ENCODE results near the gene JADE2. TPM values are rescaled to one million over a fixed set of nuclear protein-coding genes. Genes with fewer than 3 reads are reported as not detected.

Gene JADE2
- total RNA-seq, 1 donor from 2014 or later: 3.0 TPM

DNA sequence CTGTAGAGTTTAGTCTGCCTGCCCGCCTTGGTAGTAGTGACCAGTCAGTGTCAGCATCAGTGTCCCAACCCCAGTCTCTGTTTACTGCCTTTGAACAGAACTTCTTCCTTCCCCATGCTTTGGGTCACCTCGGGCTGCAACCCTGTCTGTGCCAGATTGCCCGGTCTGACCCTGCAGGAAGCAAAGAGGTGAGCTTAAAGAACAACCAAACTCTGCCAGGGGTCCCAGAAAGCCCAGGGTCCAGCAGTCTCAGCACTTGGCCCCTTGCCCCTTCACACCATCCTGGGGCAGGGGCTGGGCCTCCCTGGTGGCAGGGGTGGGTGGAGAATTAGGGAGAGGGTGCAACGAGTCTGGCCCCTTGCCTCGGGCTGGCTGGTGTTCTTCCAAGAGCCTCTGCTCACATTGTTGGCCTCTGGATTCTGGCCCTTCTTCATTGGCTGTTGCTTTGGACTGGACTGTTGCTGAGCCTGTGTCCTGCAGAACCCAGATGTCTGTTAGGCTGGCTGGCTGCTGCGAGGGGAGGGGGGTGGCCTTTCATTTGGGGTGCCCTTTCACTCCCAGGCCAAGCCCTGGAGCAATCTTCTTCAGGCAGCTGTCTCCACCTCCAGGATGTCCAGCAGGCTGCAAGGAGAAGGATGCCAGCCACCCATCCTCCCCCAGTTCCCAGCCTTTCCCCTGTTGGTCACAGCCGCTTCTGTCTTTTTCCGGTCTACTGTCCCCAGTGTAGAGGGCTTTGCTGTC is 55.9 kb downstream of the JADE2 start:
- no peak for DNase-seq (ENCODE audit: low spot score)
- Mint-ChIP-seq H3K27me3 (ENCODE audit: unreplicated experiment) (peaks cover 3% of the 10 kb centered on the region), H3K9me3 (ENCODE audit: unreplicated experiment) (no peaks in the 10 kb centered on the region), H3K4me1 (ENCODE audit: unreplicated experiment) (peaks cover 10% of the 10 kb centered on the region), H3K36me3 (ENCODE audit: low read depth, unreplicated experiment) (peaks cover 4% of the 10 kb centered on the region), H3K4me3 (ENCODE audit: unreplicated experiment) (no peak overlapping the region), H3K27ac (ENCODE audit: unreplicated experiment) (no peak overlapping the region)
- TF ChIP-seq, protein P1, sequence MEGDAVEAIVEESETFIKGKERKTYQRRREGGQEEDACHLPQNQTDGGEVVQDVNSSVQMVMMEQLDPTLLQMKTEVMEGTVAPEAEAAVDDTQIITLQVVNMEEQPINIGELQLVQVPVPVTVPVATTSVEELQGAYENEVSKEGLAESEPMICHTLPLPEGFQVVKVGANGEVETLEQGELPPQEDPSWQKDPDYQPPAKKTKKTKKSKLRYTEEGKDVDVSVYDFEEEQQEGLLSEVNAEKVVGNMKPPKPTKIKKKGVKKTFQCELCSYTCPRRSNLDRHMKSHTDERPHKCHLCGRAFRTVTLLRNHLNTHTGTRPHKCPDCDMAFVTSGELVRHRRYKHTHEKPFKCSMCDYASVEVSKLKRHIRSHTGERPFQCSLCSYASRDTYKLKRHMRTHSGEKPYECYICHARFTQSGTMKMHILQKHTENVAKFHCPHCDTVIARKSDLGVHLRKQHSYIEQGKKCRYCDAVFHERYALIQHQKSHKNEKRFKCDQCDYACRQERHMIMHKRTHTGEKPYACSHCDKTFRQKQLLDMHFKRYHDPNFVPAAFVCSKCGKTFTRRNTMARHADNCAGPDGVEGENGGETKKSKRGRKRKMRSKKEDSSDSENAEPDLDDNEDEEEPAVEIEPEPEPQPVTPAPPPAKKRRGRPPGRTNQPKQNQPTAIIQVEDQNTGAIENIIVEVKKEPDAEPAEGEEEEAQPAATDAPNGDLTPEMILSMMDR (IDR thresholded peaks at IDR 0.05; ENCODE audit: unreplicated experiment): no peak

DNA sequence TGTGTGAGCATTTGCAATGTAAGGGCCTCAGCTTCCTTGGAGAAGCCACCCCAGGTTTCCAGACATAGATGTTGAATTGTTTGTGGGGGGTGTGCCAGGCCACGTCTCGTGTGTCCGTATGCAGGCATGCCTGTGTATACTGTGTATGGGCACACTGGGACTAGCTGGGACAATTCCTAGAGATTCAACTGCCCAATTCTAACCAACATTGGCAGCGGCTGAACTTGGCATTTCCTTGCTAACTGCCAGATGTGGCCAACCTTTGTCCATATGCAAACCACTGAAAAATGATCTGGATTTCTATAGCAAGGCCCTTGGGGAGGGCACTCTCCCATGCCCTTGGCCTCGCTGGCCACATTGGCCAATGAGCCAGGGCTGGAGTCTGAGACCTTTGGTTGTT is 56.8 kb downstream of the JADE2 start:
- H3K9me3 Mint-ChIP-seq (ENCODE audit: unreplicated experiment): no peaks in the 10 kb centered on the region
- peaks cover 4% of the 10 kb centered on the region for H3K36me3 Mint-ChIP-seq (ENCODE audit: low read depth, unreplicated experiment)
- peaks cover 3% of the 10 kb centered on the region for H3K27me3 Mint-ChIP-seq (ENCODE audit: unreplicated experiment)
- TF ChIP-seq, protein P1 (IDR thresholded peaks at IDR 0.05; ENCODE audit: unreplicated experiment): no peak
- DNase-seq (ENCODE audit: low spot score): no peak
- H3K27ac Mint-ChIP-seq (ENCODE audit: unreplicated experiment): no peak overlapping the region
- peaks cover 10% of the 10 kb centered on the region for H3K4me1 Mint-ChIP-seq (ENCODE audit: unreplicated experiment)
- no peak overlapping the region for H3K4me3 Mint-ChIP-seq (ENCODE audit: unreplicated experiment)

GRCh38 chr5:134582941-134583340 is 57.5 kb downstream of the JADE2 start:
- Mint-ChIP-seq H3K36me3 (ENCODE audit: low read depth, unreplicated experiment) (peaks cover 2% of the 10 kb centered on the region), H3K9me3 (ENCODE audit: unreplicated experiment) (no peaks in the 10 kb centered on the region), H3K4me3 (ENCODE audit: unreplicated experiment) (no peak overlapping the region), H3K4me1 (ENCODE audit: unreplicated experiment) (peaks cover 10% of the 10 kb centered on the region), H3K27me3 (ENCODE audit: unreplicated experiment) (peaks cover 3% of the 10 kb centered on the region), H3K27ac (ENCODE audit: unreplicated experiment) (no peak overlapping the region)
- TF ChIP-seq, protein P1 (IDR thresholded peaks at IDR 0.05; ENCODE audit: unreplicated experiment): no peak
- DNase-seq (ENCODE audit: low spot score): no peak

- TF ChIP-seq, protein P1 (IDR thresholded peaks at IDR 0.05; ENCODE audit: unreplicated experiment): no peak
- no peak for DNase-seq (ENCODE audit: low spot score)
- H3K27ac Mint-ChIP-seq (ENCODE audit: unreplicated experiment): no peak overlapping the region
- peaks cover 3% of the 10 kb centered on the region for H3K27me3 Mint-ChIP-seq (ENCODE audit: unreplicated experiment)
- no peak overlapping the region for H3K4me3 Mint-ChIP-seq (ENCODE audit: unreplicated experiment)
- H3K9me3 Mint-ChIP-seq (ENCODE audit: unreplicated experiment): no peaks in the 10 kb centered on the region
- H3K36me3 Mint-ChIP-seq (ENCODE audit: low read depth, unreplicated experiment): no peaks in the 10 kb centered on the region
- H3K4me1 Mint-ChIP-seq (ENCODE audit: unreplicated experiment): peaks cover 10% of the 10 kb centered on the region
These were observed 58.3 kb downstream of the JADE2 start for GRCh38 chr5:134583766-134584165.

- no peak for DNase-seq (ENCODE audit: low spot score)
- Mint-ChIP-seq H3K4me3 (ENCODE audit: unreplicated experiment) (no peak overlapping the region), H3K9me3 (ENCODE audit: unreplicated experiment) (no peaks in the 10 kb centered on the region), H3K4me1 (ENCODE audit: unreplicated experiment) (peaks cover 7% of the 10 kb centered on the region), H3K27ac (ENCODE audit: unreplicated experiment) (no peak overlapping the region), H3K36me3 (ENCODE audit: low read depth, unreplicated experiment) (no peaks in the 10 kb centered on the region), H3K27me3 (ENCODE audit: unreplicated experiment) (peaks cover 3% of the 10 kb centered on the region)
- TF ChIP-seq, protein P1 (IDR thresholded peaks at IDR 0.05; ENCODE audit: unreplicated experiment): no peak
These were observed 59.2 kb downstream of the JADE2 start for GRCh38 chr5:134584662-134585061.

All from endothelial cell (in vitro differentiated cells).